Neural progenitor cell (in vitro differentiated cells): ENCODE data around the gene TXNRD1.

ENCODE experiments used
- EZH2 ChIP-seq: fragments of 200-600 bp; sonication (generic); IDR thresholded peaks from 2 replicates; pipeline ENCODE4 v1.6.1; 2017; ENCODE audit warnings: antibody characterized with exemption, mild to moderate bottlenecking, moderate library complexity
- EZH2phosphoT487 ChIP-seq: fragments of 200-600 bp; sonication (generic); IDR thresholded peaks from 2 replicates; pipeline ENCODE4 v1.6.1; 2017; ENCODE audit warnings: antibody characterized with exemption
- TF ChIP-seq, protein P1 (sequence below): fragments of 200-600 bp; sonication (generic); IDR thresholded peaks from 2 replicates; pipeline ENCODE4 v1.5.1; 2017; ENCODE audit warnings: antibody characterized with exemption, mild to moderate bottlenecking

DNA sequence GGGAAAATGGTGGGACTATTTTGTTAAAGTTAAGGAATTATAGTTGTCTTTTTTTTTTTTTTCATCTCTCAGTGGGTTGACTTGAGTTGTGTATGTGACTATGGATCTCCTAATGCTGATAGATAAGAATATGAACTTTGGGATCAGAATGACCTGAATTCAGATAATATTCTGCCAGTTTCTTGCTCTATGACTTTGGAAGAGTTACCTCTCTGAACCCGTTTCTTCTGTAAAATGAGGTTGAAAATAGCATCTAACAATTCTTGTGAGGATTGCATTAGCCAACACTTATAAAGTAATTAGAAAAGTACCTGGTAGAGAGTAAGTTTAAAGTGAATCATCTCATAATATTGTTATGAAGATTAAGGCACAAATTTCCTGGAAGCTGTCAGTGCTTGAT, 106.4 kb downstream of the TXNRD1 start:
- TF ChIP-seq, protein P1, sequence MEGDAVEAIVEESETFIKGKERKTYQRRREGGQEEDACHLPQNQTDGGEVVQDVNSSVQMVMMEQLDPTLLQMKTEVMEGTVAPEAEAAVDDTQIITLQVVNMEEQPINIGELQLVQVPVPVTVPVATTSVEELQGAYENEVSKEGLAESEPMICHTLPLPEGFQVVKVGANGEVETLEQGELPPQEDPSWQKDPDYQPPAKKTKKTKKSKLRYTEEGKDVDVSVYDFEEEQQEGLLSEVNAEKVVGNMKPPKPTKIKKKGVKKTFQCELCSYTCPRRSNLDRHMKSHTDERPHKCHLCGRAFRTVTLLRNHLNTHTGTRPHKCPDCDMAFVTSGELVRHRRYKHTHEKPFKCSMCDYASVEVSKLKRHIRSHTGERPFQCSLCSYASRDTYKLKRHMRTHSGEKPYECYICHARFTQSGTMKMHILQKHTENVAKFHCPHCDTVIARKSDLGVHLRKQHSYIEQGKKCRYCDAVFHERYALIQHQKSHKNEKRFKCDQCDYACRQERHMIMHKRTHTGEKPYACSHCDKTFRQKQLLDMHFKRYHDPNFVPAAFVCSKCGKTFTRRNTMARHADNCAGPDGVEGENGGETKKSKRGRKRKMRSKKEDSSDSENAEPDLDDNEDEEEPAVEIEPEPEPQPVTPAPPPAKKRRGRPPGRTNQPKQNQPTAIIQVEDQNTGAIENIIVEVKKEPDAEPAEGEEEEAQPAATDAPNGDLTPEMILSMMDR, result no peak
- TF ChIP-seq EZH2, result no peak
- no peak for TF ChIP-seq EZH2phosphoT487
